CD14-positive monocyte (primary cell): ENCODE measurements around the gene ALG1. TPM values are rescaled to one million over a fixed set of nuclear protein-coding genes. Genes with fewer than 3 reads are reported as not detected.

Source experiments
- DNase-seq, 3 donors: peaks; one replicate each; pipeline ENCODE4 v3.0.0-alpha.2; 2011 to 2022
- H2AFZ ChIP-seq: 2 replicates; pipeline ENCODE4 v1.6.0; 2012; ENCODE audit warnings: mild to moderate bottlenecking, low read depth, low read length, inconsistent platforms; ENCODE audit not compliant: insufficient read depth, poor library complexity, severe bottlenecking
- H3K27ac ChIP-seq, 2 donors: 1 replicate in 1 of 2; 2 replicates in 1 of 2; pipeline ENCODE4 v1.5.1; 2012 to 2013; ENCODE audit warnings: low read length in 2 of 2, control low read depth in 1 of 2, inconsistent platforms in 1 of 2, low read depth in 1 of 2, mild to moderate bottlenecking in 1 of 2
- H3K27me3 ChIP-seq, 2 donors: one replicate each; pipeline versions ENCODE4 v1.6.0 to v1.6.1; 2011 to 2013; ENCODE audit warnings: low read length in 2 of 2; ENCODE audit not compliant: control insufficient read depth in 2 of 2, insufficient read depth in 2 of 2
- H3K36me3 ChIP-seq, 2 donors: replicated peaks in 1 of 2; 1 replicate in 1 of 2; 2 replicates in 1 of 2; pipeline versions ENCODE4 v1.5.1 to v1.6.1; 2012 to 2013; ENCODE audit warnings: low read length in 2 of 2, control low read depth in 1 of 2, inconsistent platforms in 1 of 2, mild to moderate bottlenecking in 1 of 2; ENCODE audit not compliant: insufficient read depth in 2 of 2, control insufficient read depth in 1 of 2
- H3K4me1 ChIP-seq, 2 donors: 1 replicate in 1 of 2; 2 replicates in 1 of 2; pipeline versions ENCODE4 v1.5.1 to v1.6.1; 2012 to 2013; ENCODE audit warnings: low read length in 2 of 2, control low read depth in 1 of 2, inconsistent platforms in 1 of 2, mild to moderate bottlenecking in 1 of 2, moderate library complexity in 1 of 2; ENCODE audit not compliant: insufficient read depth in 2 of 2, control insufficient read depth in 1 of 2
- H3K4me2 ChIP-seq: replicated peaks from 2 replicates; pipeline ENCODE3; 2012; ENCODE audit warnings: low read length, moderate library complexity, mild to moderate bottlenecking; ENCODE audit not compliant: poor library complexity, severe bottlenecking; ENCODE audit errors: extremely low read depth
- H3K4me3 ChIP-seq, 3 experiments: fragments of 200-600 bp in 1 of 3; sonication (generic) in 1 of 3; replicated peaks in 1 of 3; 1 replicate in 2 of 3; 2 replicates in 1 of 3; pipeline ENCODE4 v1.5.1; 2011 to 2013; ENCODE audit warnings: low read length in 3 of 3, mild to moderate bottlenecking in 3 of 3, control low read depth in 2 of 3, low read depth in 2 of 3, inconsistent platforms in 1 of 3, moderate library complexity in 1 of 3
- H3K79me2 ChIP-seq: 2 replicates; pipeline ENCODE4 v1.6.0; 2012; ENCODE audit warnings: mild to moderate bottlenecking, control low read depth, inconsistent platforms, low read length, moderate library complexity; ENCODE audit not compliant: insufficient read depth
- H3K9ac ChIP-seq: 2 replicates; pipeline ENCODE4 v1.6.0; 2017; ENCODE audit warnings: low read length, mild to moderate bottlenecking; ENCODE audit not compliant: insufficient read depth, poor library complexity, severe bottlenecking
- H3K9me3 ChIP-seq, 2 donors: replicated peaks in 1 of 2; 1 replicate in 1 of 2; 2 replicates in 1 of 2; pipeline versions ENCODE4 v1.5.1 to v1.6.1; 2012 to 2013; ENCODE audit warnings: low read length in 2 of 2, control low read depth in 1 of 2; ENCODE audit not compliant: control insufficient read depth in 1 of 2, insufficient read depth in 1 of 2
- H4K20me1 ChIP-seq: 2 replicates; pipeline ENCODE4 v1.6.0; 2012; ENCODE audit warnings: mild to moderate bottlenecking, low read length, control low read depth, moderate library complexity; ENCODE audit not compliant: insufficient read depth
- H3K27ac Mint-ChIP-seq, 7 donors: one replicate each; pipeline ENCODE4 v1.8.0; 2020; ENCODE audit warnings: mild to moderate bottlenecking in 7 of 7, mixed read lengths in 7 of 7, moderate library complexity in 6 of 7, inconsistent platforms in 2 of 7
- H3K27me3 Mint-ChIP-seq, 3 donors: one replicate each; pipeline ENCODE4 v1.8.0; 2021 to 2022; ENCODE audit warnings: low read depth in 3 of 3, mild to moderate bottlenecking in 3 of 3, mixed read lengths in 3 of 3, moderate library complexity in 3 of 3, inconsistent platforms in 1 of 3
- H3K36me3 Mint-ChIP-seq, 2 donors: one replicate each; pipeline ENCODE4 v1.8.0; 2020; ENCODE audit warnings: mixed read lengths in 2 of 2, inconsistent platforms in 1 of 2, mild to moderate bottlenecking in 1 of 2
- H3K4me1 Mint-ChIP-seq: one replicate; pipeline ENCODE4 v1.8.0; 2020; ENCODE audit warnings: mild to moderate bottlenecking, mixed read lengths
- H3K4me3 Mint-ChIP-seq, 2 donors: one replicate each; pipeline ENCODE4 v1.8.0; 2020; ENCODE audit warnings: mild to moderate bottlenecking in 2 of 2, mixed read lengths in 2 of 2, moderate library complexity in 1 of 2
- H3K9me3 Mint-ChIP-seq, 7 donors: one replicate each; pipeline ENCODE4 v1.8.0; 2020 to 2022; ENCODE audit warnings: mixed read lengths in 7 of 7, mild to moderate bottlenecking in 6 of 7, moderate library complexity in 6 of 7, inconsistent platforms in 2 of 7
- CTCF ChIP-seq: fragments of 200-600 bp; IDR thresholded peaks from one replicate; pipeline ENCODE4 v1.8.0; 2022; ENCODE audit warnings: antibody characterized with exemption, mild to moderate bottlenecking
- whole genome bisulfite sequencing: methylation state at CpG from one replicate; pipeline ENCODE4 v1.1.5; 2013; ENCODE audit warnings: missing lambda C conversion rate; ENCODE audit not compliant: insufficient coverage; 5-methylcytosine and 5-hydroxymethylcytosine counted together
- intact Hi-C, 2 donors: fragments of 100-400 bp; cut with micrococcal nuclease; formaldehyde crosslinking; loops; one replicate each; pipeline versions ENCODE4 v1.15.0 to v1.15.1; 2023
- polyA plus RNA-seq, 3 donors: library from polyadenylated mRNA; depleted of rRNA in 1 of 3; unstranded in 2 of 3; stranded (reverse) in 1 of 3; fragments of 300-500 nt in 2 of 3; fragments of >200 nt in 1 of 3; fragmentation: Illumina TruSeq in 2 of 3; gene quantifications; 1 replicate in 2 of 3; 2 replicates in 1 of 3; pipeline ENCODE4 v1.2.3, GENCODE V29; 2012 to 2021

Gene ALG1
- polyA plus RNA-seq, 3 donors = 9.3 to 31.0 (median 25.2) TPM

- H3K36me3 Mint-ChIP-seq = no peaks in the 10 kb centered on the region
- peaks cover 2 to 8% (median 7%) of the 10 kb centered on the region in 3 donors for H3K27me3 Mint-ChIP-seq
- Histone ChIP-seq H3K4me3 (no peak overlapping the region), H4K20me1 (no peaks in the 10 kb centered on the region), H3K36me3 (no peaks in the 10 kb centered on the region), H2AFZ (no peak overlapping the region), H3K27ac (no peak overlapping the region), H3K9me3 (no peaks in the 10 kb centered on the region), H3K4me1 (peaks cover 7 to 8% of the 10 kb centered on the region in 2 donors), H3K27me3 (no peaks in the 10 kb centered on the region), H3K79me2 (no peaks in the 10 kb centered on the region), H3K4me2 (no peak overlapping the region), H3K9ac (no peak overlapping the region)
- peaks cover 10% of the 10 kb centered on the region for H3K4me1 Mint-ChIP-seq
- WGBS = 82% methylated on average over 9 of the region's 19 CpGs
- DNase-seq = no peak
- H3K9me3 Mint-ChIP-seq = no peaks in the 10 kb centered on the region
- no peak overlapping the region for H3K27ac Mint-ChIP-seq
- H3K4me3 Mint-ChIP-seq = peak overlapping the region in 1 of 2 donors; percentile 40
- TF ChIP-seq CTCF = no peak
- intact Hi-C loops = no loop called here
Measured at GRCh38 chr16:5062790-5063765, 8.6 kb upstream of the ALG1 start.

GRCh38 chr16:5064915-5065314 is 6.7 kb upstream of the ALG1 start:
- Mint-ChIP-seq H3K4me1 (peaks cover 3% of the 10 kb centered on the region), H3K27me3 (peaks cover 2 to 10% (median 8%) of the 10 kb centered on the region in 3 donors), H3K9me3 (no peaks in the 10 kb centered on the region), H3K4me3 (no peak overlapping the region), H3K27ac (no peak overlapping the region), H3K36me3 (no peaks in the 10 kb centered on the region)
- Histone ChIP-seq H3K4me1 (no peaks in the 10 kb centered on the region), H3K4me2 (no peak overlapping the region), H3K4me3 (no peak overlapping the region), H3K27ac (no peak overlapping the region), H3K79me2 (no peaks in the 10 kb centered on the region), H3K36me3 (no peaks in the 10 kb centered on the region), H3K27me3 (no peaks in the 10 kb centered on the region), H3K9ac (no peak overlapping the region), H3K9me3 (no peaks in the 10 kb centered on the region), H2AFZ (no peak overlapping the region), H4K20me1 (no peaks in the 10 kb centered on the region)
- WGBS = 93% methylated on average over 6 of the region's 7 CpGs
- intact Hi-C loops = no loop called here
- DNase-seq = no peak
- no peak for TF ChIP-seq CTCF
